CD14-positive monocyte (primary cell): Measurements from ENCODE around the gene ZDHHC11. TPM values are rescaled to one million over a fixed set of nuclear protein-coding genes. Genes with fewer than 3 reads are reported as not detected.

ENCODE experiments used
- DNase-seq, 3 donors: peaks; one replicate each; pipeline ENCODE4 v3.0.0-alpha.2; 2011 to 2022
- H2AFZ ChIP-seq: 2 replicates; pipeline ENCODE4 v1.6.0; 2012; ENCODE audit warnings: mild to moderate bottlenecking, low read depth, low read length, inconsistent platforms; ENCODE audit not compliant: insufficient read depth, poor library complexity, severe bottlenecking
- H3K27ac ChIP-seq, 2 donors: 1 replicate in 1 of 2; 2 replicates in 1 of 2; pipeline ENCODE4 v1.5.1; 2012 to 2013; ENCODE audit warnings: low read length in 2 of 2, control low read depth in 1 of 2, inconsistent platforms in 1 of 2, low read depth in 1 of 2, mild to moderate bottlenecking in 1 of 2
- H3K27me3 ChIP-seq, 2 donors: one replicate each; pipeline versions ENCODE4 v1.6.0 to v1.6.1; 2011 to 2013; ENCODE audit warnings: low read length in 2 of 2; ENCODE audit not compliant: control insufficient read depth in 2 of 2, insufficient read depth in 2 of 2
- H3K36me3 ChIP-seq, 2 donors: replicated peaks in 1 of 2; 1 replicate in 1 of 2; 2 replicates in 1 of 2; pipeline versions ENCODE4 v1.5.1 to v1.6.1; 2012 to 2013; ENCODE audit warnings: low read length in 2 of 2, control low read depth in 1 of 2, inconsistent platforms in 1 of 2, mild to moderate bottlenecking in 1 of 2; ENCODE audit not compliant: insufficient read depth in 2 of 2, control insufficient read depth in 1 of 2
- H3K4me1 ChIP-seq, 2 donors: 1 replicate in 1 of 2; 2 replicates in 1 of 2; pipeline versions ENCODE4 v1.5.1 to v1.6.1; 2012 to 2013; ENCODE audit warnings: low read length in 2 of 2, control low read depth in 1 of 2, inconsistent platforms in 1 of 2, mild to moderate bottlenecking in 1 of 2, moderate library complexity in 1 of 2; ENCODE audit not compliant: insufficient read depth in 2 of 2, control insufficient read depth in 1 of 2
- H3K4me2 ChIP-seq: replicated peaks from 2 replicates; pipeline ENCODE3; 2012; ENCODE audit warnings: low read length, moderate library complexity, mild to moderate bottlenecking; ENCODE audit not compliant: poor library complexity, severe bottlenecking; ENCODE audit errors: extremely low read depth
- H3K4me3 ChIP-seq, 3 experiments: fragments of 200-600 bp in 1 of 3; sonication (generic) in 1 of 3; replicated peaks in 1 of 3; 1 replicate in 2 of 3; 2 replicates in 1 of 3; pipeline ENCODE4 v1.5.1; 2011 to 2013; ENCODE audit warnings: low read length in 3 of 3, mild to moderate bottlenecking in 3 of 3, control low read depth in 2 of 3, low read depth in 2 of 3, inconsistent platforms in 1 of 3, moderate library complexity in 1 of 3
- H3K79me2 ChIP-seq: 2 replicates; pipeline ENCODE4 v1.6.0; 2012; ENCODE audit warnings: mild to moderate bottlenecking, control low read depth, inconsistent platforms, low read length, moderate library complexity; ENCODE audit not compliant: insufficient read depth
- H3K9ac ChIP-seq: 2 replicates; pipeline ENCODE4 v1.6.0; 2017; ENCODE audit warnings: low read length, mild to moderate bottlenecking; ENCODE audit not compliant: insufficient read depth, poor library complexity, severe bottlenecking
- H3K9me3 ChIP-seq, 2 donors: replicated peaks in 1 of 2; 1 replicate in 1 of 2; 2 replicates in 1 of 2; pipeline versions ENCODE4 v1.5.1 to v1.6.1; 2012 to 2013; ENCODE audit warnings: low read length in 2 of 2, control low read depth in 1 of 2; ENCODE audit not compliant: control insufficient read depth in 1 of 2, insufficient read depth in 1 of 2
- H4K20me1 ChIP-seq: 2 replicates; pipeline ENCODE4 v1.6.0; 2012; ENCODE audit warnings: mild to moderate bottlenecking, low read length, control low read depth, moderate library complexity; ENCODE audit not compliant: insufficient read depth
- H3K27ac Mint-ChIP-seq, 7 donors: one replicate each; pipeline ENCODE4 v1.8.0; 2020; ENCODE audit warnings: mild to moderate bottlenecking in 7 of 7, mixed read lengths in 7 of 7, moderate library complexity in 6 of 7, inconsistent platforms in 2 of 7
- H3K27me3 Mint-ChIP-seq, 3 donors: one replicate each; pipeline ENCODE4 v1.8.0; 2021 to 2022; ENCODE audit warnings: low read depth in 3 of 3, mild to moderate bottlenecking in 3 of 3, mixed read lengths in 3 of 3, moderate library complexity in 3 of 3, inconsistent platforms in 1 of 3
- H3K36me3 Mint-ChIP-seq, 2 donors: one replicate each; pipeline ENCODE4 v1.8.0; 2020; ENCODE audit warnings: mixed read lengths in 2 of 2, inconsistent platforms in 1 of 2, mild to moderate bottlenecking in 1 of 2
- H3K4me1 Mint-ChIP-seq: one replicate; pipeline ENCODE4 v1.8.0; 2020; ENCODE audit warnings: mild to moderate bottlenecking, mixed read lengths
- H3K4me3 Mint-ChIP-seq, 2 donors: one replicate each; pipeline ENCODE4 v1.8.0; 2020; ENCODE audit warnings: mild to moderate bottlenecking in 2 of 2, mixed read lengths in 2 of 2, moderate library complexity in 1 of 2
- H3K9me3 Mint-ChIP-seq, 7 donors: one replicate each; pipeline ENCODE4 v1.8.0; 2020 to 2022; ENCODE audit warnings: mixed read lengths in 7 of 7, mild to moderate bottlenecking in 6 of 7, moderate library complexity in 6 of 7, inconsistent platforms in 2 of 7
- CTCF ChIP-seq: fragments of 200-600 bp; IDR thresholded peaks from one replicate; pipeline ENCODE4 v1.8.0; 2022; ENCODE audit warnings: antibody characterized with exemption, mild to moderate bottlenecking
- WGBS: methylation state at CpG from one replicate; pipeline ENCODE4 v1.1.5; 2013; ENCODE audit warnings: missing lambda C conversion rate; ENCODE audit not compliant: insufficient coverage; 5-methylcytosine and 5-hydroxymethylcytosine counted together
- intact Hi-C, 2 donors: fragments of 100-400 bp; cut with micrococcal nuclease; formaldehyde crosslinking; loops; one replicate each; pipeline versions ENCODE4 v1.15.0 to v1.15.1; 2023
- polyA plus RNA-seq, 3 donors: library from polyadenylated mRNA; depleted of rRNA in 1 of 3; unstranded in 2 of 3; stranded (reverse) in 1 of 3; fragments of 300-500 nt in 2 of 3; fragments of >200 nt in 1 of 3; fragmentation: Illumina TruSeq in 2 of 3; gene quantifications; 1 replicate in 2 of 3; 2 replicates in 1 of 3; pipeline ENCODE4 v1.2.3, GENCODE V29; 2012 to 2021

The ZDHHC11 gene
- polyA plus RNA-seq, 3 donors: 1.8 TPM; not detected in 2

GRCh38 chr5:885529-885928 is 34.7 kb upstream of the ZDHHC11 start:
- Histone ChIP-seq H3K9ac (no peak overlapping the region), H3K4me3 (no peak overlapping the region), H3K27ac (no peak overlapping the region), H4K20me1 (peaks cover 69% of the 10 kb centered on the region), H2AFZ (no peak overlapping the region), H3K27me3 (no peaks in the 10 kb centered on the region), H3K4me1 (no peaks in the 10 kb centered on the region), H3K4me2 (no peak overlapping the region), H3K79me2 (peaks cover 25% of the 10 kb centered on the region), H3K9me3 (no peaks in the 10 kb centered on the region), H3K36me3 (peaks cover 98 to 100% of the 10 kb centered on the region in 2 donors)
- Mint-ChIP-seq H3K4me1 (peaks cover 7% of the 10 kb centered on the region), H3K9me3 (peaks cover 0 to 10% (median 0%) of the 10 kb centered on the region in 7 donors), H3K27me3 (peaks cover 0 to 2% (median 0%) of the 10 kb centered on the region in 3 donors), H3K36me3 (peaks cover 96 to 99% of the 10 kb centered on the region in 2 donors), H3K27ac (peak overlapping the region in 2 of 7 donors; percentile 16 to 66), H3K4me3 (no peak overlapping the region)
- no peak for TF ChIP-seq CTCF
- no peak for DNase-seq
- intact Hi-C loops: loop anchor here in 1 of 2 donors (10.0 kb wide), 1 partner anchor 919 kb away; the partner anchor contains the start of gene NDUFS6
- WGBS: 99% methylated on average over 11 of the region's 13 CpGs

GRCh38 chr5:885127-885442 is 34.3 kb upstream of the ZDHHC11 start:
- no peak for TF ChIP-seq CTCF
- no peak overlapping the region for H3K4me3 ChIP-seq
- no peak overlapping the region for H3K4me2 ChIP-seq
- peaks cover 65% of the 10 kb centered on the region for H4K20me1 ChIP-seq
- Mint-ChIP-seq H3K27ac (peak overlapping the region in 1 of 7 donors; percentile 22), H3K4me1 (peaks cover 7% of the 10 kb centered on the region), H3K9me3 (peaks cover 0 to 10% (median 0%) of the 10 kb centered on the region in 7 donors), H3K36me3 (peaks cover 93 to 97% of the 10 kb centered on the region in 2 donors), H3K27me3 (peaks cover 0 to 2% (median 0%) of the 10 kb centered on the region in 3 donors), H3K4me3 (no peak overlapping the region)
- no peaks in the 10 kb centered on the region for H3K9me3 ChIP-seq
- no peaks in the 10 kb centered on the region for H3K27me3 ChIP-seq
- intact Hi-C loops: loop anchor here in 1 of 2 donors (10.0 kb wide), 1 partner anchor 920 kb away; the partner anchor contains the start of gene NDUFS6
- peaks cover 21% of the 10 kb centered on the region for H3K79me2 ChIP-seq
- no peak overlapping the region for H2AFZ ChIP-seq
- no peaks in the 10 kb centered on the region for H3K4me1 ChIP-seq
- peaks cover 94 to 99% of the 10 kb centered on the region in 2 donors for H3K36me3 ChIP-seq
- no peak overlapping the region for H3K27ac ChIP-seq
- no peak overlapping the region for H3K9ac ChIP-seq
- WGBS: 99% methylated on average over 18 of the region's 18 CpGs
- no peak for DNase-seq
